HepG2 (cell line): ENCODE measurements around the gene PLD4. TPM values are rescaled to one million over a fixed set of nuclear protein-coding genes. Genes with fewer than 3 reads are reported as not detected.

Experiments used
- ATAC-seq: fragments of 200-7000 bp; cut with Tn5 transposase; 3 replicates; pipeline ENCODE4 v1.9.1; 2020; ENCODE audit warnings: mild to moderate bottlenecking, moderate library complexity
- BruUV-seq: library from RNA; stranded (reverse); fragments of 400-500 nt; replicated peaks from 2 replicates; lab custom pipeline; 2021; lab: Mats Ljungman, UMichigan
- CTCF ChIA-PET: fragments of 300-600 bp; formaldehyde crosslinking; extraction: SDS; loops from one replicate; lab custom pipeline; 2021; ENCODE audit warnings: low total read pairs, inconsistent platforms, low intra/inter-chr PET ratio; lab: Yijun Ruan, JAX
- POLR2A ChIA-PET: fragments of 350-600 bp; sonication (Branson Sonifier 250); formaldehyde crosslinking; loops from one replicate; lab custom pipeline; 2020; ENCODE audit warnings: antibody characterized with exemption, inconsistent platforms; lab: Yijun Ruan, JAX
- DNase-seq: peaks from one replicate; pipeline ENCODE4 v3.0.0-alpha.2; 2015; ENCODE audit warnings: low spot score
- FAIRE-seq: peaks from 3 replicates; lab custom pipeline; 2011; peaks lifted over from hg19 to GRCh38; lab: Jason Lieb, UNC
- H2AFZ ChIP-seq: one replicate; pipeline ENCODE4 v1.6.1; 2011; ENCODE audit warnings: low read length, inconsistent platforms
- H3K27ac ChIP-seq: fragments of 300-600 bp; 3 replicates; pipeline ENCODE4 v1.8.0; 2011; ENCODE audit warnings: mixed run types, mild to moderate bottlenecking, mixed read lengths, low read length, inconsistent platforms; ENCODE audit not compliant: insufficient read depth; ENCODE audit errors: extremely low read length
- H3K27me3 ChIP-seq, 2 experiments: fragments of 200-600 bp in 1 of 2; 2 replicates in 1 of 2; 3 replicates in 1 of 2; pipeline versions ENCODE4 v1.6.0 to v1.8.0; 2011; ENCODE audit warnings: low read length in 2 of 2, mild to moderate bottlenecking in 2 of 2, moderate library complexity in 2 of 2, inconsistent platforms in 1 of 2; ENCODE audit not compliant: insufficient read depth in 2 of 2, control insufficient read depth in 1 of 2
- H3K36me3 ChIP-seq, 2 experiments: fragments of 200-600 bp in 1 of 2; replicated peaks in 1 of 2; 2 replicates in 1 of 2; 3 replicates in 1 of 2; pipeline versions ENCODE4 v1.5.1 to v1.8.0; 2011; ENCODE audit warnings: low read length in 2 of 2, inconsistent platforms in 1 of 2; ENCODE audit not compliant: insufficient read depth in 2 of 2, control insufficient read depth in 1 of 2
- H3K4me1 ChIP-seq: 2 replicates; pipeline ENCODE4 v1.5.1; 2012; ENCODE audit warnings: low read length, inconsistent platforms; ENCODE audit not compliant: insufficient read depth
- H3K4me2 ChIP-seq: 2 replicates; pipeline ENCODE4 v1.6.0; 2011; ENCODE audit warnings: low read depth, low read length, inconsistent platforms
- H3K4me3 ChIP-seq, 3 experiments: fragments of 200-600 bp in 1 of 3; sonication (generic), shearing (Covaris generic) in 1 of 3; replicated peaks in 1 of 3; 2 replicates each; pipeline ENCODE4 v1.5.1; 2011 to 2016; ENCODE audit warnings: low read length in 3 of 3, inconsistent platforms in 2 of 3, low read depth in 2 of 3, mild to moderate bottlenecking in 2 of 3, control low read depth in 1 of 3, mixed read lengths in 1 of 3; ENCODE audit not compliant: insufficient read depth in 1 of 3
- H3K79me2 ChIP-seq: one replicate; pipeline ENCODE4 v1.6.1; 2011; ENCODE audit warnings: low read length, inconsistent platforms; ENCODE audit not compliant: insufficient read depth
- H3K9ac ChIP-seq: 2 replicates; pipeline ENCODE4 v1.6.0; 2011; ENCODE audit warnings: mild to moderate bottlenecking, low read depth, low read length, inconsistent platforms; ENCODE audit not compliant: insufficient read depth
- H3K9me3 ChIP-seq: 2 replicates; pipeline ENCODE4 v1.5.1; 2012; ENCODE audit warnings: mild to moderate bottlenecking, low read length
- H4K20me1 ChIP-seq: 2 replicates; pipeline ENCODE4 v1.6.0; 2011; ENCODE audit warnings: inconsistent platforms, mild to moderate bottlenecking, low read length, moderate library complexity; ENCODE audit not compliant: insufficient read depth
- HDAC1 ChIP-seq: sonication (generic); formaldehyde crosslinking; IDR thresholded peaks from 2 replicates; pipeline ENCODE4 v1.5.1; 2020; ENCODE audit warnings: mild to moderate bottlenecking, missing genetic modification reagents
- KDM5B ChIP-seq: sonication (generic); formaldehyde crosslinking; IDR thresholded peaks from 2 replicates; pipeline ENCODE4 v1.4.0; 2020; ENCODE audit warnings: missing genetic modification reagents, mild to moderate bottlenecking, borderline replicate concordance
- MAF1 ChIP-seq: sonication (generic); formaldehyde crosslinking; IDR thresholded peaks from 2 replicates; pipeline ENCODE4 v1.5.0; 2020; ENCODE audit warnings: missing genetic modification reagents, borderline replicate concordance
- POLR2A ChIP-seq, 2 experiments: IDR thresholded peaks; 2 replicates each; pipeline ENCODE4 v1.6.1; 2011; ENCODE audit warnings: low read depth in 2 of 2, low read length in 2 of 2, mild to moderate bottlenecking in 1 of 2, moderate library complexity in 1 of 2; ENCODE audit not compliant: insufficient read depth in 1 of 2
- SIX4 ChIP-seq: sonication (generic); formaldehyde crosslinking; IDR thresholded peaks from 2 replicates; pipeline ENCODE4 v1.4.0; 2020; ENCODE audit warnings: missing genetic modification reagents
- SP2 ChIP-seq: sonication (generic); formaldehyde crosslinking; IDR thresholded peaks from 2 replicates; pipeline ENCODE4 v1.5.1; 2020; ENCODE audit warnings: mild to moderate bottlenecking, missing genetic modification reagents
- ZBTB7A ChIP-seq: sonication (generic); formaldehyde crosslinking; IDR thresholded peaks from 2 replicates; pipeline ENCODE4 v1.8.0; 2022; ENCODE audit warnings: mild to moderate bottlenecking, missing genetic modification reagents
- ZNF530 ChIP-seq: sonication (generic); formaldehyde crosslinking; IDR thresholded peaks from 2 replicates; pipeline ENCODE4 v1.5.0; 2020; ENCODE audit warnings: low read depth, mild to moderate bottlenecking, missing genetic modification reagents
- ZNF589 ChIP-seq: sonication (generic); formaldehyde crosslinking; conservative IDR thresholded peaks from 2 replicates; pipeline ENCODE4 v1.8.0; 2022; ENCODE audit warnings: mild to moderate bottlenecking, moderate library complexity, missing genetic modification reagents
- ZNF782 ChIP-seq: sonication (generic); formaldehyde crosslinking; IDR thresholded peaks from 2 replicates; pipeline ENCODE4 v1.4.0; 2020; ENCODE audit warnings: missing genetic modification reagents, mild to moderate bottlenecking, borderline replicate concordance
- ZSCAN20 ChIP-seq: sonication (generic); formaldehyde crosslinking; IDR thresholded peaks from 2 replicates; pipeline ENCODE4 v1.4.0; 2020; ENCODE audit warnings: missing genetic modification reagents, mild to moderate bottlenecking, borderline replicate concordance
- WGBS: methylation state at CpG from one replicate; pipeline ENCODE4 v1.1.6; 2017; ENCODE audit warnings: low lambda C conversion rate; 5-methylcytosine and 5-hydroxymethylcytosine counted together
- in situ Hi-C: cut with HindIII; loops from 2 replicates; pipeline ENCODE4 v1.10.0; 2017; ENCODE audit warnings: low pct_unique_long_range_greater_than_20kb; ENCODE audit not compliant: extremely low pct_ligation_motif_present
- intact Hi-C: fragments of 100-400 bp; cut with micrococcal nuclease; formaldehyde crosslinking; loops from one replicate; pipeline ENCODE4 v1.10.0; 2022; ENCODE audit not compliant: unreplicated experiment
- polyA plus RNA-seq, 8 experiments: library from polyadenylated mRNA; depleted of rRNA in 3 of 8; stranded (reverse) in 7 of 8; unstranded in 1 of 8; fragments of >200 nt; fragmentation: Illumina TruSeq in 4 of 8; extraction: Trizol in 4 of 8; gene quantifications; 2 replicates each; pipeline versions ENCODE4 v1.2.1 to v1.2.3, GENCODE V29; 2011 to 2016; ENCODE audit warnings: low read depth in 4 of 8, missing spikeins in 1 of 8, mixed read lengths in 1 of 8; ENCODE audit not compliant: insufficient read depth in 1 of 8
- total RNA-seq, 5 experiments: library from RNA; depleted of rRNA; stranded (reverse); fragments of >200 nt; fragmentation: Illumina TruSeq; extraction: Trizol; gene quantifications; 2 replicates each; pipeline ENCODE4 v1.2.3, GENCODE V29; 2016; ENCODE audit warnings: low read depth in 1 of 5
- TF ChIP-seq, protein P1 (sequence below): sonication (generic); formaldehyde crosslinking; IDR thresholded peaks from 2 replicates; pipeline ENCODE4 v1.8.1; 2022; ENCODE audit warnings: low read depth, mild to moderate bottlenecking, missing genetic modification reagents
- TF ChIP-seq, protein P2 (sequence below): sonication (generic); formaldehyde crosslinking; IDR thresholded peaks from 2 replicates; pipeline ENCODE4 v1.5.1; 2020; ENCODE audit warnings: mild to moderate bottlenecking, missing genetic modification reagents, moderate library complexity

Gene PLD4
- total and polyA plus RNA-seq, 2 of the 13 experiments (the other 11 are each of a cell fraction or from before 2014, with no cell fraction given) = not detected

DNA sequence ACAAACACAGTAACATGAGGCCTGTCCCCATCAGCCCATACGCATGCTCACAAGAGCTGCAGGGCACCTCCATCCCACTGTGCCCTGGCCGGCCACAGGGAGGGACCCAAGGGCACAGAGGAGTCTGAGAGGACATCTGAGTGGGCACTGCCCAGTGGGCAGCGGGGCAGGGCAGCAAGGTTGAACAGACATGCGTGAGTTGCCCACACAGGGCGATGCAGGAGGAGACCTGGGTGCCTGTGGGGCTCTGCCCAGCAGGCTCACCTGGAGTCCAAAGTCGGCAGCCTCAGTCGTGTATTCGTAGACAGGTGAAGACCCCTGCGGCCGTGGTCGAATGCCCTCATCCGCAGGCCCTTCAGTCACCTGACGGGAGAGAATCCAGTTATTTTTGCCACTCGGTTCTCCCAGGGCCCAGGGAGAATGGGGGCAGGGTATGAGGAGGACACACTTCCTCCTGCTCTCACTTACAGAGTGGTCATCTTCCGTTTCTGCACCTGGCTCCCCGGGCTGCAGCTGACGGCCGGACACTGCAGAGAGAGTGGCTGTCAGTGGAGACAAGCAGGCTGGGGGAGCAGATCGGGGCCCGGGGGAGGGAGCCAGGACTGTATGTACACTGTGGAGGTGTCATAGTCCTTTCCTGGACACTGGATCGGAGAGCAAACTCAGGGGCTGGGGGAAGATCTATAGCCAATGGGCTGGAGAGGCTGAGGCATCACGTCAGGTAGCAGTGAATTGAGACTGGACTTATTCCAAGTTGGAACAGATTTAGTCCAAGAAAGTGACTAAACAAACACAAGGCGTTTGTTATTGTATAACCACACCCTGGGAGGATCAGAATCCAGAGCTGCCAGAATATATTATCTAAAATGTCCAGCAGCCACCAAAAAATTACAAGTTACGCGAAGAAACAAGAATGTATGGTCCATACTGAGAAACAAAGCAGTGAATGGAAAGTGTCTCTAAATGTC is 32.8 kb downstream of the PLD4 start (continued):
- TF ChIP-seq, protein P1, sequence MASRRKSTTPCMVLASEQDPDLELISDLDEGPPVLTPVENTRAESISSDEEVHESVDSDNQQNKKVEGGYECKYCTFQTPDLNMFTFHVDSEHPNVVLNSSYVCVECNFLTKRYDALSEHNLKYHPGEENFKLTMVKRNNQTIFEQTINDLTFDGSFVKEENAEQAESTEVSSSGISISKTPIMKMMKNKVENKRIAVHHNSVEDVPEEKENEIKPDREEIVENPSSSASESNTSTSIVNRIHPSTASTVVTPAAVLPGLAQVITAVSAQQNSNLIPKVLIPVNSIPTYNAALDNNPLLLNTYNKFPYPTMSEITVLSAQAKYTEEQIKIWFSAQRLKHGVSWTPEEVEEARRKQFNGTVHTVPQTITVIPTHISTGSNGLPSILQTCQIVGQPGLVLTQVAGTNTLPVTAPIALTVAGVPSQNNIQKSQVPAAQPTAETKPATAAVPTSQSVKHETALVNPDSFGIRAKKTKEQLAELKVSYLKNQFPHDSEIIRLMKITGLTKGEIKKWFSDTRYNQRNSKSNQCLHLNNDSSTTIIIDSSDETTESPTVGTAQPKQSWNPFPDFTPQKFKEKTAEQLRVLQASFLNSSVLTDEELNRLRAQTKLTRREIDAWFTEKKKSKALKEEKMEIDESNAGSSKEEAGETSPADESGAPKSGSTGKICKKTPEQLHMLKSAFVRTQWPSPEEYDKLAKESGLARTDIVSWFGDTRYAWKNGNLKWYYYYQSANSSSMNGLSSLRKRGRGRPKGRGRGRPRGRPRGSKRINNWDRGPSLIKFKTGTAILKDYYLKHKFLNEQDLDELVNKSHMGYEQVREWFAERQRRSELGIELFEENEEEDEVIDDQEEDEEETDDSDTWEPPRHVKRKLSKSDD = no peak
- TF ChIP-seq, protein P2, sequence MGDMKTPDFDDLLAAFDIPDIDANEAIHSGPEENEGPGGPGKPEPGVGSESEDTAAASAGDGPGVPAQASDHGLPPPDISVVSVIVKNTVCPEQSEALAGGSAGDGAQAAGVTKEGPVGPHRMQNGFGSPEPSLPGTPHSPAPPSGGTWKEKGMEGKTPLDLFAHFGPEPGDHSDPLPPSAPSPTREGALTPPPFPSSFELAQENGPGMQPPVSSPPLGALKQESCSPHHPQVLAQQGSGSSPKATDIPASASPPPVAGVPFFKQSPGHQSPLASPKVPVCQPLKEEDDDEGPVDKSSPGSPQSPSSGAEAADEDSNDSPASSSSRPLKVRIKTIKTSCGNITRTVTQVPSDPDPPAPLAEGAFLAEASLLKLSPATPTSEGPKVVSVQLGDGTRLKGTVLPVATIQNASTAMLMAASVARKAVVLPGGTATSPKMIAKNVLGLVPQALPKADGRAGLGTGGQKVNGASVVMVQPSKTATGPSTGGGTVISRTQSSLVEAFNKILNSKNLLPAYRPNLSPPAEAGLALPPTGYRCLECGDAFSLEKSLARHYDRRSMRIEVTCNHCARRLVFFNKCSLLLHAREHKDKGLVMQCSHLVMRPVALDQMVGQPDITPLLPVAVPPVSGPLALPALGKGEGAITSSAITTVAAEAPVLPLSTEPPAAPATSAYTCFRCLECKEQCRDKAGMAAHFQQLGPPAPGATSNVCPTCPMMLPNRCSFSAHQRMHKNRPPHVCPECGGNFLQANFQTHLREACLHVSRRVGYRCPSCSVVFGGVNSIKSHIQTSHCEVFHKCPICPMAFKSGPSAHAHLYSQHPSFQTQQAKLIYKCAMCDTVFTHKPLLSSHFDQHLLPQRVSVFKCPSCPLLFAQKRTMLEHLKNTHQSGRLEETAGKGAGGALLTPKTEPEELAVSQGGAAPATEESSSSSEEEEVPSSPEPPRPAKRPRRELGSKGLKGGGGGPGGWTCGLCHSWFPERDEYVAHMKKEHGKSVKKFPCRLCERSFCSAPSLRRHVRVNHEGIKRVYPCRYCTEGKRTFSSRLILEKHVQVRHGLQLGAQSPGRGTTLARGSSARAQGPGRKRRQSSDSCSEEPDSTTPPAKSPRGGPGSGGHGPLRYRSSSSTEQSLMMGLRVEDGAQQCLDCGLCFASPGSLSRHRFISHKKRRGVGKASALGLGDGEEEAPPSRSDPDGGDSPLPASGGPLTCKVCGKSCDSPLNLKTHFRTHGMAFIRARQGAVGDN (CRISPR knock-in tag) = 0 out of 2 replicates have a peak, but pooled peaks have one; percentile 9

DNA sequence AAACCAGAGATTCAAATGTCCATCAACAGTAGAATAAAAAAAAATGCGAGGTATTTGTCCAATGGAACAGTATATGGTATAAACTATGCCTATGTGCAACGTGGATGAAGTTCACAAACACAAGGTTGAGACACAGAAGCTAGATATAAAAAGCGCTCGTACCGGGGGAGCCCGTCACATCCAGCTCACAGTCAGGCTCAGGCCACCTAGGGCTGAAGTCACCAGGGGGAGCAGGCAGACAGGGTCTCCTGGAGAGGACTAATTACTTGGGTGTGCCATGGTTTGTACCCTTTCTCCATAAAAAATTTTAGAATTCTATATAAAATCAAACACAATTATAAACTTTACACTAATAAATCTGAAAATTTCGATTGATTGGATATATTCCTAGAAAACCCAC is 39.9 kb downstream of the PLD4 start:
- no peak overlapping the region for H3K4me2 ChIP-seq
- H3K9ac ChIP-seq = no peak overlapping the region
- no peak for FAIRE-seq
- in situ Hi-C loops = no loop called here
- H3K36me3 ChIP-seq = no peaks in the 10 kb centered on the region
- no peaks in the 10 kb centered on the region for H3K9me3 ChIP-seq
- H3K27ac ChIP-seq = no peak overlapping the region
- CTCF ChIA-PET = no interaction called here
- peaks cover 7 to 57% of the 10 kb centered on the region in 2 experiments for H3K27me3 ChIP-seq
- no peaks in the 10 kb centered on the region for H3K79me2 ChIP-seq
- POLR2A ChIA-PET = no interaction called here
- H4K20me1 ChIP-seq = no peaks in the 10 kb centered on the region
- no peak overlapping the region for H3K4me3 ChIP-seq
- intact Hi-C loops = no loop called here
- peaks cover 17% of the 10 kb centered on the region; the same call in 1 of the 2 replicates for H3K4me1 ChIP-seq
- H2AFZ ChIP-seq = no peak overlapping the region
- ATAC-seq = no peak
- 8% methylated on average over 7 of the region's 7 CpGs for WGBS
- no TSS peak for BruUV-seq
- DNase-seq = no peak
- TF ChIP-seq ZNF589 (no peak), ZNF782 (no peak), SIX4 (CRISPR knock-in tag) (no peak), KDM5B (no peak), ZBTB7A (CRISPR knock-in tag) (no peak), ZSCAN20 (no peak), HDAC1 (CRISPR knock-in tag) (no peak), ZNF530 (CRISPR knock-in tag) (no peak), MAF1 (no peak), POLR2A (IDR thresholded peaks at IDR 0.05; ENCODE audit: insufficient read depth in 1 of 2, low read depth in 2 of 2, low read length in 2 of 2) (no peak), SP2 (CRISPR knock-in tag) (no peak)
